Measurements from ENCODE around the gene CD302. TPM values are rescaled to one million over a fixed set of nuclear protein-coding genes. Genes with fewer than 3 reads are reported as not detected.

CD302 gene
- total and polyA plus RNA-seq, 9 donors = 37.8 to 86.0 (median 59.7) TPM

DNA sequence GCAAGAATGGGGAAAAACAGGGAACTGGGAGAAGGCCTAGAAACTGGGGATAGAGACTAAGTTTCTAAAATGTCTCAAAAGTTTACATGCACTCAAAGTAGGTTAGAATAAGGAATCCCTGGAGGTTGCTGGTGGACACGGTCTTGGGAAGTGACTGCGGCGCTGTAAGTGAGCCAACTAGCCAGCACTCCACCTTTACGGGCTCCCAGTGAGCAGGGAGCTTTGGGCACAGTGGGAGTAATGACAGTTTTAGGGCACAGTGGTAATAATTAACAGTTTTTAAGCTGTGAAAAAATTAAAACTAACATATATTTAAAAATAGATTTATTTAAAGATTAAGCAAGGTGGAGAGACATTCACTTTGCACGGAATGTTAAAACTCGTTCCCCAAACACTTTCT, 20.9 kb upstream of the CD302 start:
- H3K27ac ChIP-seq = no peak overlapping the region
- intact Hi-C loops (cut with DNase I) = no loop called here
- TF ChIP-seq EP300 (IDR thresholded peaks at IDR 0.05) (no peak), CTCF (IDR thresholded peaks at IDR 0.05) (no peak), POLR2A (IDR thresholded peaks at IDR 0.05) (no peak)
- no peaks in the 10 kb centered on the region for H3K4me1 ChIP-seq (ENCODE audit: insufficient read depth)
- no peak for DNase-seq
- H3K36me3 ChIP-seq = no peaks in the 10 kb centered on the region
- no peaks in the 10 kb centered on the region for H3K27me3 ChIP-seq
- H3K4me3 ChIP-seq = no peak overlapping the region
- no peaks in the 10 kb centered on the region for H3K9me3 ChIP-seq
- WGBS, 3 donors = 86 to 96% (median 87%) methylated on average over 6 of the region's 6 CpGs

GRCh38 chr2:159817283-159817682, 19.3 kb upstream of the CD302 start:
- Histone ChIP-seq H3K27ac (no peak overlapping the region), H3K4me3 (no peak overlapping the region), H3K4me1 (ENCODE audit: insufficient read depth) (no peaks in the 10 kb centered on the region), H3K27me3 (no peaks in the 10 kb centered on the region), H3K9me3 (no peaks in the 10 kb centered on the region), H3K36me3 (no peaks in the 10 kb centered on the region)
- TF ChIP-seq EP300 (IDR thresholded peaks at IDR 0.05) = no peak
- TF ChIP-seq CTCF (IDR thresholded peaks at IDR 0.05) = no peak
- no peak for TF ChIP-seq POLR2A (IDR thresholded peaks at IDR 0.05)
- DNase-seq = no peak
- intact Hi-C loops (cut with DNase I) = no loop called here
- WGBS, 3 donors = 82 to 96% (median 88%) methylated on average over 1 of the region's 1 CpG

- Histone ChIP-seq H3K36me3 (no peaks in the 10 kb centered on the region), H3K27me3 (no peaks in the 10 kb centered on the region), H3K9me3 (no peaks in the 10 kb centered on the region), H3K4me1 (ENCODE audit: insufficient read depth) (no peaks in the 10 kb centered on the region), H3K4me3 (no peak overlapping the region), H3K27ac (no peak overlapping the region)
- DNase-seq = no peak
- TF ChIP-seq POLR2A (IDR thresholded peaks at IDR 0.05) (no peak), EP300 (IDR thresholded peaks at IDR 0.05) (no peak), CTCF (IDR thresholded peaks at IDR 0.05) (no peak)
- 43 to 65% (median 44%) methylated on average over 4 of the region's 4 CpGs for WGBS, 3 donors
- intact Hi-C loops (cut with DNase I) = no loop called here
These were observed 13.2 kb upstream of the CD302 start for GRCh38 chr2:159811232-159811631.

DNA sequence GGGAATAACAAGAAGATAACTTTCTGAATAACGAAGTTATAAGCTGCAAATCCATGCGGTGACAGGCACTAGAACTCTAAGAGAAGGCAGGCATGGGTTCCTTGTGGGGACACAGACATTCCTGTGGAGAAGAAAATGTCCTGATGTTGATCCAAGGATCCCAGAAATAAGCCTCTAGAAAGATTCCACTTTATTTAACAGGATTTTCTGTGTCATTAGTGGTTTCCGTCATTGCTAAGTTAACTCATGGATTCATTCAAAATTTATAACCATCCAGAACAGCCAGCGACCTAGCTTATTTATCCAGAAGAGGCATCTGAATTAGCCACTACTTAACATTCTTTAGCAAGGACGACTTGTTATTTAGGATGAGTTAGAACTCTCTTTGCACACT, 10.0 kb upstream of the CD302 start:
- no peak for DNase-seq
- Histone ChIP-seq H3K4me1 (ENCODE audit: insufficient read depth) (no peaks in the 10 kb centered on the region), H3K27ac (no peak overlapping the region), H3K9me3 (no peaks in the 10 kb centered on the region), H3K4me3 (no peak overlapping the region), H3K36me3 (no peaks in the 10 kb centered on the region), H3K27me3 (no peaks in the 10 kb centered on the region)
- TF ChIP-seq POLR2A (IDR thresholded peaks at IDR 0.05) (no peak), EP300 (IDR thresholded peaks at IDR 0.05) (no peak), CTCF (IDR thresholded peaks at IDR 0.05) (no peak)
- intact Hi-C loops (cut with DNase I) = no loop called here
- WGBS, 3 donors = 67 to 77% (median 71%) methylated on average over 5 of the region's 5 CpGs

Measured in ovary (tissue), 9 donors.